Progenitor cell of endocrine pancreas (in vitro differentiated cells): ENCODE data around the gene ABCC1. TPM values are rescaled to one million over a fixed set of nuclear protein-coding genes. Genes with fewer than 3 reads are reported as not detected.

ENCODE experiments used
- DNase-seq: peaks from one replicate; pipeline ENCODE4 v3.0.0; 2021; ENCODE audit warnings: low spot score; ENCODE audit not compliant: unreplicated experiment
- H3K27ac Mint-ChIP-seq: 2 replicates; pipeline ENCODE4 v1.8.0; 2021; ENCODE audit warnings: mild to moderate bottlenecking, moderate library complexity, mixed read lengths
- H3K27me3 Mint-ChIP-seq: 2 replicates; pipeline ENCODE4 v1.8.0; 2021; ENCODE audit warnings: mixed read lengths
- H3K36me3 Mint-ChIP-seq: 2 replicates; pipeline ENCODE4 v1.8.0; 2022; ENCODE audit warnings: mixed read lengths; ENCODE audit not compliant: insufficient read depth
- H3K4me1 Mint-ChIP-seq: 2 replicates; pipeline ENCODE4 v1.8.0; 2021; ENCODE audit warnings: low read depth, mixed read lengths
- H3K4me3 Mint-ChIP-seq: 2 replicates; pipeline ENCODE4 v1.8.0; 2021; ENCODE audit warnings: low read depth, mild to moderate bottlenecking, moderate library complexity, mixed read lengths
- H3K9me3 Mint-ChIP-seq: 2 replicates; pipeline ENCODE4 v1.8.0; 2021; ENCODE audit warnings: low read depth, mixed read lengths
- CTCF ChIP-seq: fragments of 200-600 bp; sonication (generic); IDR thresholded peaks from one replicate; pipeline ENCODE4 v1.5.0; 2021; ENCODE audit warnings: antibody characterized with exemption, mild to moderate bottlenecking; ENCODE audit not compliant: unreplicated experiment
- total RNA-seq: library from RNA; stranded (reverse); gene quantifications from 2 replicates; pipeline ENCODE4 v1.2.1, GENCODE V29; 2021

The ABCC1 gene
- total RNA-seq, 1 donor from 2014 or later = 47.2 TPM

- Mint-ChIP-seq H3K36me3 (peaks cover 16% of the 10 kb centered on the region), H3K4me1 (no peaks in the 10 kb centered on the region), H3K4me3 (no peak overlapping the region), H3K27ac (no peak overlapping the region), H3K27me3 (no peaks in the 10 kb centered on the region), H3K9me3 (no peaks in the 10 kb centered on the region)
- no peak for DNase-seq
- no peak for TF ChIP-seq CTCF
Observed at GRCh38 chr16:16090238-16090637, 140.8 kb downstream of the ABCC1 start.

- Mint-ChIP-seq H3K36me3 (peaks cover 13% of the 10 kb centered on the region), H3K27ac (peak overlapping the region; percentile 71), H3K9me3 (no peaks in the 10 kb centered on the region), H3K27me3 (no peaks in the 10 kb centered on the region), H3K4me1 (no peaks in the 10 kb centered on the region), H3K4me3 (no peak overlapping the region)
- no peak for DNase-seq
- no peak for TF ChIP-seq CTCF
Observed at GRCh38 chr16:16092925-16093627, 143.7 kb downstream of the ABCC1 start.

GRCh38 chr16:16093628-16094332 is 144.4 kb downstream of the ABCC1 start:
- no peak for TF ChIP-seq CTCF
- H3K9me3 Mint-ChIP-seq = no peaks in the 10 kb centered on the region
- DNase-seq = no peak
- H3K36me3 Mint-ChIP-seq = peaks cover 15% of the 10 kb centered on the region
- no peak overlapping the region for H3K4me3 Mint-ChIP-seq
- H3K4me1 Mint-ChIP-seq = no peaks in the 10 kb centered on the region
- no peaks in the 10 kb centered on the region for H3K27me3 Mint-ChIP-seq
- H3K27ac Mint-ChIP-seq = no peak overlapping the region

- no peak overlapping the region for H3K27ac Mint-ChIP-seq
- H3K36me3 Mint-ChIP-seq = peaks cover 13% of the 10 kb centered on the region
- no peaks in the 10 kb centered on the region for H3K4me1 Mint-ChIP-seq
- H3K27me3 Mint-ChIP-seq = no peaks in the 10 kb centered on the region
- H3K4me3 Mint-ChIP-seq = no peak overlapping the region
- DNase-seq = no peak
- no peaks in the 10 kb centered on the region for H3K9me3 Mint-ChIP-seq
- TF ChIP-seq CTCF = no peak
Observed at GRCh38 chr16:16095646-16096045, 146.2 kb downstream of the ABCC1 start.

- no peak for DNase-seq
- peak; percentile 38 for TF ChIP-seq CTCF
- H3K4me3 Mint-ChIP-seq = no peak overlapping the region
- peak overlapping the region; percentile 25 for H3K27ac Mint-ChIP-seq
- H3K27me3 Mint-ChIP-seq = no peaks in the 10 kb centered on the region
- H3K4me1 Mint-ChIP-seq = no peaks in the 10 kb centered on the region
- H3K9me3 Mint-ChIP-seq = no peaks in the 10 kb centered on the region
- H3K36me3 Mint-ChIP-seq = peaks cover 11% of the 10 kb centered on the region
Observed at GRCh38 chr16:16096121-16096857, 146.9 kb downstream of the ABCC1 start.
